ENCODE measurements around the gene CD24. TPM values are rescaled to one million over a fixed set of nuclear protein-coding genes. Genes with fewer than 3 reads are reported as not detected.
A peak's percentile ranks its signal among the peaks of the same experiment; 100 is the strongest.
"Not testable (repeated sequence)": the region's sequence is repeated elsewhere in the genome, so short reads cannot be mapped to it uniquely, and the experiment has no call there.

CD24 gene
- 16.7 TPM for total RNA-seq

GRCh38 chr6:106974336-106974998 lies at the start of gene CD24:
Gene CD24 (minus strand): TSS chr6:106974729. CDS start chr6:106974646, 83 bp downstream.
- H3K9ac ChIP-seq (ENCODE audit: low read depth in 1 of 3, low read length in 3 of 3) = peak within 1 kb of the TSS in 1 of 3 donors; percentile 16

GRCh38 chr6:107021446-107022185 lies 47.1 kb upstream of the CD24 start:
- Histone ChIP-seq H3K9ac (ENCODE audit: low read depth in 1 of 3, low read length in 3 of 3) (no peak overlapping the region), H3K4me3 (ENCODE audit: low read length in 3 of 3) (no peak overlapping the region), H3K9me3 (ENCODE audit: control insufficient read depth in 3 of 3, low read length in 3 of 3) (no peaks in the 10 kb centered on the region), H3K27me3 (ENCODE audit: control insufficient read depth in 3 of 3, insufficient read depth in 3 of 3, low read length in 3 of 3) (no peaks in the 10 kb centered on the region), H3K36me3 (ENCODE audit: control insufficient read depth in 3 of 3, insufficient read depth in 3 of 3, low read length in 3 of 3) (no peaks in the 10 kb centered on the region), H3K4me1 (ENCODE audit: control insufficient read depth in 3 of 3, insufficient read depth in 3 of 3, low read length in 3 of 3) (no peaks in the 10 kb centered on the region), H3K27ac (ENCODE audit: low read depth, low read length) (no peak overlapping the region)

More at GRCh38 chr6:106974336-106974998, at the start of gene CD24:
- no peaks in the 10 kb centered on the region for H3K36me3 ChIP-seq (ENCODE audit: control insufficient read depth in 3 of 3, insufficient read depth in 3 of 3, low read length in 3 of 3)
- H3K4me1 ChIP-seq (ENCODE audit: control insufficient read depth in 3 of 3, insufficient read depth in 3 of 3, low read length in 3 of 3) = peaks cover 8 to 15% (median 14%) of the 10 kb centered on the region in 3 donors
- peaks cover 38 to 47% (median 47%) of the 10 kb centered on the region in 3 donors for H3K27me3 ChIP-seq (ENCODE audit: control insufficient read depth in 3 of 3, insufficient read depth in 3 of 3, low read length in 3 of 3)
- H3K4me3 ChIP-seq (ENCODE audit: low read length in 3 of 3) = peak within 1 kb of the TSS; percentile 14 to 61 (median 49)
- no peak within 1 kb of the TSS for H3K27ac ChIP-seq (ENCODE audit: low read depth, low read length)
- H3K9me3 ChIP-seq (ENCODE audit: control insufficient read depth in 3 of 3, low read length in 3 of 3) = no peaks in the 10 kb centered on the region

GRCh38 chr6:107020239-107020638 lies 45.7 kb upstream of the CD24 start:
- no peak overlapping the region for H3K4me3 ChIP-seq (ENCODE audit: low read length in 3 of 3)
- H3K27me3 ChIP-seq (ENCODE audit: control insufficient read depth in 3 of 3, insufficient read depth in 3 of 3, low read length in 3 of 3) = no peaks in the 10 kb centered on the region
- no peaks in the 10 kb centered on the region for H3K4me1 ChIP-seq (ENCODE audit: control insufficient read depth in 3 of 3, insufficient read depth in 3 of 3, low read length in 3 of 3)
- H3K9ac ChIP-seq (ENCODE audit: low read depth in 1 of 3, low read length in 3 of 3) = no peak overlapping the region
- H3K27ac ChIP-seq (ENCODE audit: low read depth, low read length) = no peak overlapping the region
- no peaks in the 10 kb centered on the region for H3K36me3 ChIP-seq (ENCODE audit: control insufficient read depth in 3 of 3, insufficient read depth in 3 of 3, low read length in 3 of 3)
- no peaks in the 10 kb centered on the region for H3K9me3 ChIP-seq (ENCODE audit: control insufficient read depth in 3 of 3, low read length in 3 of 3)

GRCh38 chr6:107019628-107020027 lies 45.1 kb upstream of the CD24 start:
- H3K9ac ChIP-seq (ENCODE audit: low read depth in 1 of 3, low read length in 3 of 3); H3K27ac ChIP-seq (ENCODE audit: low read depth, low read length); H3K36me3 ChIP-seq (ENCODE audit: control insufficient read depth in 3 of 3, insufficient read depth in 3 of 3, low read length in 3 of 3); H3K4me1 ChIP-seq (ENCODE audit: control insufficient read depth in 3 of 3, insufficient read depth in 3 of 3, low read length in 3 of 3); H3K27me3 ChIP-seq (ENCODE audit: control insufficient read depth in 3 of 3, insufficient read depth in 3 of 3, low read length in 3 of 3); H3K4me3 ChIP-seq (ENCODE audit: low read length in 3 of 3); H3K9me3 ChIP-seq (ENCODE audit: control insufficient read depth in 3 of 3, low read length in 3 of 3): not testable (repeated sequence)

- Histone ChIP-seq H3K36me3 (ENCODE audit: control insufficient read depth in 3 of 3, insufficient read depth in 3 of 3, low read length in 3 of 3) (no peaks in the 10 kb centered on the region), H3K9me3 (ENCODE audit: control insufficient read depth in 3 of 3, low read length in 3 of 3) (no peaks in the 10 kb centered on the region), H3K9ac (ENCODE audit: low read depth in 1 of 3, low read length in 3 of 3) (no peak overlapping the region), H3K4me3 (ENCODE audit: low read length in 3 of 3) (no peak overlapping the region), H3K27me3 (ENCODE audit: control insufficient read depth in 3 of 3, insufficient read depth in 3 of 3, low read length in 3 of 3) (no peaks in the 10 kb centered on the region), H3K27ac (ENCODE audit: low read depth, low read length) (no peak overlapping the region), H3K4me1 (ENCODE audit: control insufficient read depth in 3 of 3, insufficient read depth in 3 of 3, low read length in 3 of 3) (no peaks in the 10 kb centered on the region)
Measured at GRCh38 chr6:107019047-107019446, 44.5 kb upstream of the CD24 start.

GRCh38 chr6:107009499-107009898 lies 35.0 kb upstream of the CD24 start:
- Histone ChIP-seq H3K27ac (ENCODE audit: low read depth, low read length) (no peak overlapping the region), H3K4me1 (ENCODE audit: control insufficient read depth in 3 of 3, insufficient read depth in 3 of 3, low read length in 3 of 3) (no peaks in the 10 kb centered on the region), H3K9ac (ENCODE audit: low read depth in 1 of 3, low read length in 3 of 3) (no peak overlapping the region), H3K27me3 (ENCODE audit: control insufficient read depth in 3 of 3, insufficient read depth in 3 of 3, low read length in 3 of 3) (no peaks in the 10 kb centered on the region), H3K4me3 (ENCODE audit: low read length in 3 of 3) (no peak overlapping the region), H3K36me3 (ENCODE audit: control insufficient read depth in 3 of 3, insufficient read depth in 3 of 3, low read length in 3 of 3) (no peaks in the 10 kb centered on the region), H3K9me3 (ENCODE audit: control insufficient read depth in 3 of 3, low read length in 3 of 3) (no peaks in the 10 kb centered on the region)

- H3K36me3 ChIP-seq (ENCODE audit: control insufficient read depth in 3 of 3, insufficient read depth in 3 of 3, low read length in 3 of 3) = no peaks in the 10 kb centered on the region
- H3K27me3 ChIP-seq (ENCODE audit: control insufficient read depth in 3 of 3, insufficient read depth in 3 of 3, low read length in 3 of 3) = peaks cover 0 to 3% (median 0%) of the 10 kb centered on the region in 3 donors
- H3K27ac ChIP-seq (ENCODE audit: low read depth, low read length) = no peak overlapping the region
- no peak overlapping the region for H3K9ac ChIP-seq (ENCODE audit: low read depth in 1 of 3, low read length in 3 of 3)
- no peaks in the 10 kb centered on the region for H3K4me1 ChIP-seq (ENCODE audit: control insufficient read depth in 3 of 3, insufficient read depth in 3 of 3, low read length in 3 of 3)
- no peak overlapping the region for H3K4me3 ChIP-seq (ENCODE audit: low read length in 3 of 3)
- H3K9me3 ChIP-seq (ENCODE audit: control insufficient read depth in 3 of 3, low read length in 3 of 3) = no peaks in the 10 kb centered on the region
Measured at GRCh38 chr6:106997392-106998158, 23.0 kb upstream of the CD24 start.

GRCh38 chr6:106995640-106996039 lies 21.1 kb upstream of the CD24 start:
- Histone ChIP-seq H3K4me3 (ENCODE audit: low read length in 3 of 3) (no peak overlapping the region), H3K27me3 (ENCODE audit: control insufficient read depth in 3 of 3, insufficient read depth in 3 of 3, low read length in 3 of 3) (peaks cover 0 to 3% (median 0%) of the 10 kb centered on the region in 3 donors), H3K36me3 (ENCODE audit: control insufficient read depth in 3 of 3, insufficient read depth in 3 of 3, low read length in 3 of 3) (no peaks in the 10 kb centered on the region), H3K27ac (ENCODE audit: low read depth, low read length) (no peak overlapping the region), H3K9ac (ENCODE audit: low read depth in 1 of 3, low read length in 3 of 3) (no peak overlapping the region), H3K4me1 (ENCODE audit: control insufficient read depth in 3 of 3, insufficient read depth in 3 of 3, low read length in 3 of 3) (no peaks in the 10 kb centered on the region), H3K9me3 (ENCODE audit: control insufficient read depth in 3 of 3, low read length in 3 of 3) (no peaks in the 10 kb centered on the region)

GRCh38 chr6:106989737-106990136 lies 15.2 kb upstream of the CD24 start:
- H3K36me3 ChIP-seq (ENCODE audit: control insufficient read depth in 3 of 3, insufficient read depth in 3 of 3, low read length in 3 of 3); H3K4me1 ChIP-seq (ENCODE audit: control insufficient read depth in 3 of 3, insufficient read depth in 3 of 3, low read length in 3 of 3); H3K9ac ChIP-seq (ENCODE audit: low read depth in 1 of 3, low read length in 3 of 3); H3K4me3 ChIP-seq (ENCODE audit: low read length in 3 of 3); H3K27ac ChIP-seq (ENCODE audit: low read depth, low read length); H3K9me3 ChIP-seq (ENCODE audit: control insufficient read depth in 3 of 3, low read length in 3 of 3); H3K27me3 ChIP-seq (ENCODE audit: control insufficient read depth in 3 of 3, insufficient read depth in 3 of 3, low read length in 3 of 3): not testable (repeated sequence)

GRCh38 chr6:106988664-106989063 lies 14.1 kb upstream of the CD24 start:
- Histone ChIP-seq H3K36me3 (ENCODE audit: control insufficient read depth in 3 of 3, insufficient read depth in 3 of 3, low read length in 3 of 3) (no peaks in the 10 kb centered on the region), H3K27me3 (ENCODE audit: control insufficient read depth in 3 of 3, insufficient read depth in 3 of 3, low read length in 3 of 3) (peaks cover 7 to 12% (median 9%) of the 10 kb centered on the region in 3 donors), H3K9me3 (ENCODE audit: control insufficient read depth in 3 of 3, low read length in 3 of 3) (no peaks in the 10 kb centered on the region), H3K27ac (ENCODE audit: low read depth, low read length) (no peak overlapping the region), H3K9ac (ENCODE audit: low read depth in 1 of 3, low read length in 3 of 3) (no peak overlapping the region), H3K4me3 (ENCODE audit: low read length in 3 of 3) (no peak overlapping the region), H3K4me1 (ENCODE audit: control insufficient read depth in 3 of 3, insufficient read depth in 3 of 3, low read length in 3 of 3) (no peaks in the 10 kb centered on the region)

All from skeletal muscle tissue (tissue), 4 donors.